ENCODE results near the gene GLI1.

- TF ChIP-seq ARNTL (CRISPR knock-in tag; IDR thresholded peaks at IDR 0.05; ENCODE audit: borderline replicate concordance, low read depth) = no peak
- TF ChIP-seq POU6F1 (CRISPR knock-in tag; IDR thresholded peaks at IDR 0.05; ENCODE audit: borderline replicate concordance, low read depth) = no peak
- no peak for TF ChIP-seq TCF4 (CRISPR knock-in tag; IDR thresholded peaks at IDR 0.05; ENCODE audit: borderline replicate concordance)
- no peak for TF ChIP-seq PATZ1 (CRISPR knock-in tag; IDR thresholded peaks at IDR 0.05; ENCODE audit: borderline replicate concordance)
- TF ChIP-seq ZFP3 (CRISPR knock-in tag; IDR thresholded peaks at IDR 0.05) = no peak
- no peak for TF ChIP-seq CREB5 (CRISPR knock-in tag; IDR thresholded peaks at IDR 0.05; ENCODE audit: low read depth)
- no peak for TF ChIP-seq ISL1 (CRISPR knock-in tag; IDR thresholded peaks at IDR 0.05)
- no peak for TF ChIP-seq PPARA (CRISPR knock-in tag; IDR thresholded peaks at IDR 0.05; ENCODE audit: borderline replicate concordance)
- TF ChIP-seq CSDC2 (CRISPR knock-in tag; IDR thresholded peaks at IDR 0.05) = no peak
These were observed 10.9 kb upstream of the GLI1 start for GRCh38 chr12:57448669-57449068.

Measured in SK-N-SH treated with all-trans-retinoic acid at 6 μM for 48 hours (cell line).